Trophoblast cell (in vitro differentiated cells and primary cell): ENCODE data around the gene GLB1L3.

ENCODE experiments used
- DNase-seq, 2 donors: peaks; one replicate each; pipeline ENCODE4 v3.0.0-alpha.2; 2016
- H2AFZ ChIP-seq: 2 replicates; pipeline ENCODE4 v1.6.1; 2013; ENCODE audit warnings: low read length, moderate library complexity, mild to moderate bottlenecking; ENCODE audit not compliant: insufficient read depth, poor library complexity
- H2AK5ac ChIP-seq: 2 replicates; pipeline ENCODE4 v1.6.1; 2013; ENCODE audit warnings: mild to moderate bottlenecking, low read length
- H2BK120ac ChIP-seq: 2 replicates; pipeline ENCODE4 v1.6.1; 2013; ENCODE audit warnings: low read length, mild to moderate bottlenecking, moderate library complexity; ENCODE audit not compliant: insufficient read depth, poor library complexity
- H2BK12ac ChIP-seq: 2 replicates; pipeline ENCODE4 v1.6.1; 2013; ENCODE audit warnings: mild to moderate bottlenecking, low read length, moderate library complexity
- H2BK5ac ChIP-seq: 2 replicates; pipeline ENCODE4 v1.6.1; 2013; ENCODE audit warnings: low read length, low read depth, moderate library complexity, mild to moderate bottlenecking; ENCODE audit not compliant: poor library complexity
- H3K14ac ChIP-seq: 2 replicates; pipeline ENCODE4 v1.6.1; 2013; ENCODE audit warnings: mild to moderate bottlenecking, low read length
- H3K18ac ChIP-seq: 2 replicates; pipeline ENCODE4 v1.6.1; 2013; ENCODE audit warnings: mild to moderate bottlenecking, low read length
- H3K23ac ChIP-seq: 2 replicates; pipeline ENCODE4 v1.6.1; 2013; ENCODE audit warnings: low read length
- H3K27ac ChIP-seq: 2 replicates; pipeline ENCODE4 v1.5.1; 2013; ENCODE audit warnings: low read depth, mild to moderate bottlenecking, inconsistent platforms, low read length, moderate library complexity
- H3K27me3 ChIP-seq: 2 replicates; pipeline ENCODE4 v1.6.1; 2013; ENCODE audit warnings: inconsistent platforms, mild to moderate bottlenecking, low read length, moderate library complexity; ENCODE audit not compliant: insufficient read depth
- H3K36me3 ChIP-seq, 2 experiments: 1 replicate in 1 of 2; 2 replicates in 1 of 2; pipeline ENCODE4 v1.6.1; 2013; ENCODE audit warnings: low read length in 2 of 2, mild to moderate bottlenecking in 2 of 2, moderate library complexity in 1 of 2; ENCODE audit not compliant: insufficient read depth in 2 of 2, control insufficient read depth in 1 of 2
- H3K4ac ChIP-seq: 2 replicates; pipeline ENCODE4 v1.6.1; 2013; ENCODE audit warnings: low read depth, mild to moderate bottlenecking, low read length, moderate library complexity
- H3K4me1 ChIP-seq, 2 experiments: 1 replicate in 1 of 2; 2 replicates in 1 of 2; pipeline ENCODE4 v1.6.1; 2013; ENCODE audit warnings: low read length in 2 of 2, mild to moderate bottlenecking in 2 of 2, moderate library complexity in 1 of 2; ENCODE audit not compliant: insufficient read depth in 2 of 2, control insufficient read depth in 1 of 2
- H3K4me2 ChIP-seq: 2 replicates; pipeline ENCODE4 v1.6.1; 2013; ENCODE audit warnings: inconsistent platforms, mild to moderate bottlenecking, low read length, moderate library complexity
- H3K4me3 ChIP-seq: 2 replicates; pipeline ENCODE4 v1.5.1; 2013; ENCODE audit warnings: mild to moderate bottlenecking, low read depth, low read length, inconsistent platforms
- H3K79me1 ChIP-seq: one replicate; pipeline ENCODE4 v1.6.1; 2013; ENCODE audit warnings: low read length
- H3K79me2 ChIP-seq: 2 replicates; pipeline ENCODE4 v1.6.1; 2013; ENCODE audit warnings: low read length, mild to moderate bottlenecking; ENCODE audit not compliant: control insufficient read depth, insufficient read depth, poor library complexity
- H3K9ac ChIP-seq: 2 replicates; pipeline ENCODE4 v1.6.1; 2013; ENCODE audit warnings: mild to moderate bottlenecking, low read length
- H3K9me3 ChIP-seq: 2 replicates; pipeline ENCODE4 v1.6.1; 2013; ENCODE audit warnings: low read depth, mild to moderate bottlenecking, control low read depth, inconsistent platforms, low read length; ENCODE audit not compliant: insufficient read depth
- H4K12ac ChIP-seq: 2 replicates; pipeline ENCODE4 v1.6.1; 2013; ENCODE audit warnings: low read depth, mild to moderate bottlenecking, low read length, moderate library complexity
- H4K8ac ChIP-seq: 2 replicates; pipeline ENCODE4 v1.6.1; 2013; ENCODE audit warnings: low read depth, mild to moderate bottlenecking, low read length, moderate library complexity
- H4K91ac ChIP-seq: one replicate; pipeline ENCODE4 v1.6.1; 2013; ENCODE audit warnings: low read depth, mild to moderate bottlenecking, low read length, moderate library complexity
- WGBS: extraction: QIAGEN DNeasy Blood & Tissue Kit; methylation state at CpG from one replicate; pipeline ENCODE4 v1.1.7; 2013; ENCODE audit warnings: missing lambda C conversion rate; ENCODE audit not compliant: insufficient read length, insufficient coverage; ENCODE audit errors: extremely low coverage; 5-methylcytosine and 5-hydroxymethylcytosine counted together

Gene GLB1L3

DNA sequence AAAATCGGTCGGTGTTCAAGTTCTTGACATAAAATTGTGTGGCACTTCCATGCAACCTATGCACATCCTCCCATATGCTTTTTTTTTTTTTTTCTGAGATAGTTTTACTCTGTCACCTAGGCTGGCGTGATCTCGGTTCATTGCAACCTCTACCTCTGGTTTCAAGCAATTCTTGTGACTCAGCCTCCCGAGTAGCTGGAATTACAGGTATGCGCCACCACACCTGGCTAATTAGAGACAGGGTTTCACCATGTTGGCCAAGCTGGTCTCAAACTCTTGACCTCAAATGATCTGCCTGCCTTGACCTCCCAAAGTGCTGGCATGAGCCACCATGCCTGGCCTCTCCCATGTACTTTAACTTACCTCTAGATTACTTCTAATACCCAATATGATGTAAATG is 15.0 kb downstream of the GLB1L3 start:
- Histone ChIP-seq H3K14ac (no peak overlapping the region), H3K4me3 (no peak overlapping the region), H2BK120ac (no peak overlapping the region), H3K4me1 (peaks cover 4 to 7% of the 10 kb centered on the region in 2 experiments), H3K27ac (no peak overlapping the region), H3K9ac (no peak overlapping the region), H2BK12ac (no peak overlapping the region), H3K36me3 (no peaks in the 10 kb centered on the region), H4K91ac (no peak overlapping the region), H3K23ac (no peak overlapping the region), H2AFZ (no peak overlapping the region), H3K18ac (no peak overlapping the region), H3K9me3 (peaks cover 3% of the 10 kb centered on the region), H4K8ac (no peak overlapping the region), H3K79me2 (no peaks in the 10 kb centered on the region), H3K4me2 (no peak overlapping the region), H3K4ac (no peak overlapping the region), H4K12ac (no peak overlapping the region), H2BK5ac (no peak overlapping the region), H2AK5ac (no peak overlapping the region), H3K27me3 (no peaks in the 10 kb centered on the region), H3K79me1 (no peaks in the 10 kb centered on the region)
- no CpG with 5 or more reads among the region's 6 CpGs for WGBS
- DNase-seq: peak; percentile 91 to 92

DNA sequence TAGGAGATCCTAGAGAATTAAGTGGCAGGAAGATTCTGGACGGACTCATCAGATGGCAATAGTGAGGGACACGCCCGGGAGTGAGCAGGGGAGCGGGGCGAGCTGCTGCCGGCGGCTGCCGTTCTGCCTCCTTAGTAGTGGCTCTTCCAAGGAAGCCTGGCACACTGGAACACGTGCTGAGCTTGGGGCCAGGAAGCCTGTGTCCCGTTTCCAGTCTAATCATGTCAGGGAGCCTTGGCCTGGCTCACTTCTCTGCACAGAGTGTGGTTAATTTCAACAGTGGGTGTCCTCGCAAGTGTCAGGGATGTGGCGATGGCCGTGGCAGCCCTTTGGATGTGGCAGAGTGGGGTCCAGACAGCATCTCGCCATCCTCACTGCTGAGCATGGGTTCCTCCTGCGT is 16.5 kb downstream of the GLB1L3 start:
- no peaks in the 10 kb centered on the region for H3K79me2 ChIP-seq
- H4K91ac ChIP-seq: no peak overlapping the region
- H3K27me3 ChIP-seq: no peaks in the 10 kb centered on the region
- DNase-seq: no peak
- no peak overlapping the region for H2AK5ac ChIP-seq
- H3K4ac ChIP-seq: no peak overlapping the region
- no peak overlapping the region for H2BK5ac ChIP-seq
- no peak overlapping the region for H4K12ac ChIP-seq
- no peak overlapping the region for H3K23ac ChIP-seq
- no peak overlapping the region for H2BK120ac ChIP-seq
- no peaks in the 10 kb centered on the region for H3K79me1 ChIP-seq
- no peak overlapping the region for H3K27ac ChIP-seq
- no peak overlapping the region for H3K9ac ChIP-seq
- no peak overlapping the region for H3K4me3 ChIP-seq
- no peaks in the 10 kb centered on the region for H3K36me3 ChIP-seq
- H3K4me1 ChIP-seq: peaks cover 4 to 7% of the 10 kb centered on the region in 2 experiments
- no peak overlapping the region for H3K14ac ChIP-seq
- H2AFZ ChIP-seq: no peak overlapping the region
- no peak overlapping the region for H3K18ac ChIP-seq
- no peak overlapping the region for H3K4me2 ChIP-seq
- H4K8ac ChIP-seq: no peak overlapping the region
- no peak overlapping the region for H2BK12ac ChIP-seq
- no CpG with 5 or more reads among the region's 15 CpGs for WGBS
- H3K9me3 ChIP-seq: peaks cover 3% of the 10 kb centered on the region

DNA sequence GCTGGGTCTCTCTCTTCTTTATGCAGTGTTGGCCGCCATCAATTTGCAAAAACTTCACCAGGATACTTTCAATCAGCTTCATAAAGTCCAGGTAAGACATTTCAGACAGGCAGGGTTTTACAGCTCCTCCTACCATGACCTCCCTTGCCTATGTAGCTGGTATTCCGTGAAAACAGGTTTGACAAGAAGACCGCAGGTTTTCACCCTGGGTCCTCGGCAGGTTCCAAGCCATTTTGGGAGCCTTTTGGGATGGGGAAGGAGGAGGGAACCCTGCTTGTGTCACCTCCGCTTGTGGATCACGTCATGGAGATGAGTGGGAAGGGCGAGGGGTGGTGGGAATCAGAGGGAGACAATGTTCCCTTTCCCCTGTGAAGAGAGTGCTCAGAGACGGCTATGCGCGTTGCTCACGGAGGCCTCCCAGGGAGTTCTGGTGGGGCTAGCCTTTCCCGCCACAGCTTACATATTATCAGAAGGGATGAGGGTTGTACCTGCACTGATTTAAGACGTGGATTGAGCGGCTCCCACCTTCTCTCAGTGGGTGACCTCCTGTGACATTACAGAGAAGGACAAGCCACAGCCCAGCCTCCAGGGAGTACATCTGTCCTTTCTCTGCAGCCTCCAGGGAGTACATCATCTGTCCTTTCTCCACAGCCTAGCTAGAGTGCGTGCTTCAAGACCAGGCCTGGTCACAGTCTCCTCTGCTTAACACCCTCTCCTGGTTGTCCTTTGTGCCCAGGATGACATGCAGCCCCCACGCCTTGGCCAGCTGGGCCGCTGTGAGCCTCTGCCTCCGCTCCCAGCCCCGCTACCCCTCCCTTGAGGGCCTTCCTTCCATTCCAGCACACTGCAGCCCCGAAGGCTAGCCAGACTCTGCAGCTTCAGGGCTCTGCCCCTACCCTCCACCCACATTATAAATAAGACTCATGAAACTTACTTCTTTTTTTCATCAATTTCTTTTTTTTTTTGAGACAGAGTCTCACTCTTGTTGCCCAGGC is 17.2 kb downstream of the GLB1L3 start:
- no peak overlapping the region for H4K12ac ChIP-seq
- DNase-seq: peak; percentile 45 to 75
- H3K36me3 ChIP-seq: no peaks in the 10 kb centered on the region
- WGBS: no CpG with 5 or more reads among the region's 20 CpGs
- no peak overlapping the region for H3K14ac ChIP-seq
- H3K4me1 ChIP-seq: peaks cover 4 to 7% of the 10 kb centered on the region in 2 experiments
- no peak overlapping the region for H3K18ac ChIP-seq
- no peak overlapping the region for H3K4me3 ChIP-seq
- no peak overlapping the region for H3K23ac ChIP-seq
- H3K27ac ChIP-seq: no peak overlapping the region
- no peaks in the 10 kb centered on the region for H3K27me3 ChIP-seq
- no peak overlapping the region for H2BK12ac ChIP-seq
- H3K4me2 ChIP-seq: no peak overlapping the region
- H2AK5ac ChIP-seq: no peak overlapping the region
- H3K4ac ChIP-seq: no peak overlapping the region
- no peak overlapping the region for H2BK5ac ChIP-seq
- no peak overlapping the region for H3K9ac ChIP-seq
- no peaks in the 10 kb centered on the region for H3K79me2 ChIP-seq
- peaks cover 3% of the 10 kb centered on the region for H3K9me3 ChIP-seq
- no peak overlapping the region for H2AFZ ChIP-seq
- H2BK120ac ChIP-seq: no peak overlapping the region
- no peak overlapping the region for H4K91ac ChIP-seq
- H4K8ac ChIP-seq: no peak overlapping the region
- H3K79me1 ChIP-seq: no peaks in the 10 kb centered on the region

DNA sequence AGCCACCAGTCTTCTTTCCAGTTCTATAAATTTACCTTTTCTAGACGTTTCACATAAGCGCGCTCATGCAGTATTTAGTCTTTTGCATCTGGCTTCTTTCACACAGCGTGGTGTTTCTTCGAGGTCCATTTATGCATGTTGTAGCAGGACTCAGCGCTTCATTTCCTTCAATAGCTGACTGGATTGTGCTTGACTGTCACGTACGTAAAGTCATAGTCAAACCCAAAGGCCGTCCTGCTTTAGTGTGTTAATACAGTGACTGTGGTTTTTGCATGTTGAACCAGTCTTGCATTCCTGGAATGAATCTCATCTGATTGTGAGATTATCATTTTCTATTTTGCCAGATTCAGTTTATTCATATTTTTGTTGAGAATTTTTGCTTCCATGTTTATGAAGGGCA is 18.5 kb downstream of the GLB1L3 start:
- Histone ChIP-seq H3K4me1 (peaks cover 4 to 7% of the 10 kb centered on the region in 2 experiments), H2BK120ac (no peak overlapping the region), H3K27me3 (no peaks in the 10 kb centered on the region), H2AK5ac (no peak overlapping the region), H3K36me3 (no peaks in the 10 kb centered on the region), H3K79me1 (no peaks in the 10 kb centered on the region), H3K4ac (no peak overlapping the region), H3K14ac (no peak overlapping the region), H2BK12ac (no peak overlapping the region), H4K91ac (no peak overlapping the region), H4K12ac (no peak overlapping the region), H3K23ac (no peak overlapping the region), H2AFZ (no peak overlapping the region), H3K9me3 (peaks cover 3% of the 10 kb centered on the region), H3K18ac (no peak overlapping the region), H3K27ac (no peak overlapping the region), H2BK5ac (no peak overlapping the region), H3K4me3 (no peak overlapping the region), H3K4me2 (no peak overlapping the region), H3K9ac (no peak overlapping the region), H4K8ac (no peak overlapping the region), H3K79me2 (no peaks in the 10 kb centered on the region)
- DNase-seq: no peak
- no CpG with 5 or more reads among the region's 9 CpGs for WGBS
